ENCODE measurements around the gene CARD19.
A peak's percentile ranks its signal among the peaks of the same experiment; 100 is the strongest.
"Not testable (repeated sequence)": the region's sequence is repeated elsewhere in the genome, so short reads cannot be mapped to it uniquely, and the experiment has no call there.

Gene CARD19

GRCh38 chr9:93134015-93134739 lies 38.2 kb downstream of the CARD19 start, which contains the start of gene NINJ1:
Gene NINJ1 (minus strand): TSS chr9:93134251. CDS start chr9:93134217, 34 bp downstream.
- DNase-seq (ENCODE audit: low read depth) = peak; percentile 47

GRCh38 chr9:93134740-93135444 lies 38.9 kb downstream of the CARD19 start:
- DNase-seq (ENCODE audit: low read depth) = no peak

- DNase-seq (ENCODE audit: low read depth) = no peak
Measured at GRCh38 chr9:93136011-93136440, 40.0 kb downstream of the CARD19 start.

- DNase-seq (ENCODE audit: low read depth) = no peak
Measured at GRCh38 chr9:93137362-93137761, 41.3 kb downstream of the CARD19 start.

DNA sequence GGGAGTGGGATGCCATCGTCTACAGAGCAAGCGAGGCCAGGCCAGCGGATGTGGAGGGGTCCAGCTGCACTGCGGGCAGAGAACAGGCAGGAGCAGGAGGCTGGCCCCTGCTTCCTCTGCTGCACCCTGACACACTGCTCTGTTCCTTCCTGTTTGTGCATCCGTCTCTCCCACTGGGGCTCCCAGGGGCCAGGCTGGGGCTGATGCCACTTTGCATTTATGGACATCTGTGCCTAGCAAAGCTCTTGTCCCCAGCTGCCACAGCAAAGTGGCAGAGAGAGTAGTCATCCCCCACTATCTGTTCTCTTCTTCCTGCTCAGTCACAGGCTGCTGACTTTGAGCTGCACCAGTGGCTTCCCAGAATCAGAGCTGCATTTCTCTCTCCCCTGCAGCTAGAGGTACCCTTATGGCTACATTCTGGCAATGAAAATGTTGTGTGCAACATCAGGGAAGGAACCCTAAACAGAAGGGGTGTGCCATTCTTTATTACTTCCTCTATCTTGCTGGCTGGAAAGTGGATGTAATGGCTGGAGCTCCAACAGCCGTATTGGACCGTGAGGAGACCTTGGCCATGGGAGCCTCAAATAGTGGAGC lies 42.3 kb downstream of the CARD19 start:
- DNase-seq (ENCODE audit: low read depth) = no peak

GRCh38 chr9:93139365-93140182 lies 43.6 kb downstream of the CARD19 start:
- DNase-seq (ENCODE audit: low read depth) = no peak

DNA sequence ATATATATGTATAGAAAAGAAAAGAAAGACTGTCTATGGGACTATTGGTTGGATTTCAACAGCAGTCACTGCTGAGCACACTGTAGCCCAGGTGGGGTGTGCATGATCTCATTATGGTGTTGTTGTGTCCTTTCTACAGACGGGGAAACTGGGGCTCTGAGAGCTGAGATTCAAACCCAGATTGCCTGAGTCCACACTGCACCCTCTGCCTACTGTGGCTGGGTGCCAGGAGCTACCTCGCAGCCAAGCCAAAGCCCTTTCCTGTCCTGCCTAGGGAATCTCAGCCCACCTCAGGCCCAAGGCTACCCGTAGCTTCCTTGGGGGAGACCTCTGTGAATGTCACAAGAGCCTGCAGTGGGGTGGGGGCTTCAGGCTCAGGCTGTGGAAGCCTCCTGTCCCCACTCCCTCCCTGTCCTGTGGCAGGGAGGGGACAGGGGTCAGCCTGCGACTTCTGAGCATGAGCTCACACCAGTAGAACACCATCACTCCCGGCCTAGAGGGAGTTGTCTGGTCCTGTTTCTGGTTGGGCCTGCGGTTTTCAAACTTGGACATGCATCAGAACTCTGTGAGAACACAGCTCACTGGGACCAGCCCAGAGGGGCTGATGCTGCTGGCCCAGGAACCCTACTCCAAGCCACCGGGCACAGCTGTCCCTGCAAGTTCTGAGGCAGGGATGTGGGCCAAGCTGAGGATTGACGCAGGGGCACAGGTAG lies 45.9 kb downstream of the CARD19 start:
- DNase-seq (ENCODE audit: low read depth) = no peak

- DNase-seq (ENCODE audit: low read depth) = no peak
Measured at GRCh38 chr9:93143830-93144530, 48.0 kb downstream of the CARD19 start.

- DNase-seq (ENCODE audit: low read depth) = not testable (repeated sequence)
Measured at GRCh38 chr9:93146696-93147095, 50.7 kb downstream of the CARD19 start.

GRCh38 chr9:93147632-93148031 lies 51.6 kb downstream of the CARD19 start:
- DNase-seq (ENCODE audit: low read depth) = no peak

DNA sequence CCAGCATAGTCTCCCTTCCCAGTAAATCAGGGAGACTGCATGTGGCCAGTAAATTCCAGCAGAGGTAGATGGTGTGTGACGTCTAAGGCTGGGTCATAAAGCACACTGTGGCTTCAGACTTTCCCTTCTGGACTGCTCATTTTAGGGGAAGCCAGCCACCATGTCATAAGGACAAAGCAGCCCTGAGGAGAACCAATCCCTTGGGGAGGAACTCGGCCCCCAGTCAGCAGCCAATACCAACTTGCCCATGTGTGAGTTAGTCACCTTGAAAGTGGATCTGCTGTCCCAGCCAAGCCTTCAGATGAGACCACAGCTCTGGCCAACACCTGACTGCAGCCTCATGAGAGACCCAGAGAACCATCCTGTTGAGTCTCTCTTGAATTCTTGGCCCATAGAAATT lies 52.7 kb downstream of the CARD19 start:
- DNase-seq (ENCODE audit: low read depth) = no peak

GRCh38 chr9:93149361-93149760 lies 53.3 kb downstream of the CARD19 start:
- DNase-seq (ENCODE audit: low read depth) = no peak

GRCh38 chr9:93151097-93151784 lies 55.2 kb downstream of the CARD19 start:
- DNase-seq (ENCODE audit: low read depth) = no peak

GRCh38 chr9:93154293-93154903 lies 58.4 kb downstream of the CARD19 start:
- DNase-seq (ENCODE audit: low read depth) = no peak

DNA sequence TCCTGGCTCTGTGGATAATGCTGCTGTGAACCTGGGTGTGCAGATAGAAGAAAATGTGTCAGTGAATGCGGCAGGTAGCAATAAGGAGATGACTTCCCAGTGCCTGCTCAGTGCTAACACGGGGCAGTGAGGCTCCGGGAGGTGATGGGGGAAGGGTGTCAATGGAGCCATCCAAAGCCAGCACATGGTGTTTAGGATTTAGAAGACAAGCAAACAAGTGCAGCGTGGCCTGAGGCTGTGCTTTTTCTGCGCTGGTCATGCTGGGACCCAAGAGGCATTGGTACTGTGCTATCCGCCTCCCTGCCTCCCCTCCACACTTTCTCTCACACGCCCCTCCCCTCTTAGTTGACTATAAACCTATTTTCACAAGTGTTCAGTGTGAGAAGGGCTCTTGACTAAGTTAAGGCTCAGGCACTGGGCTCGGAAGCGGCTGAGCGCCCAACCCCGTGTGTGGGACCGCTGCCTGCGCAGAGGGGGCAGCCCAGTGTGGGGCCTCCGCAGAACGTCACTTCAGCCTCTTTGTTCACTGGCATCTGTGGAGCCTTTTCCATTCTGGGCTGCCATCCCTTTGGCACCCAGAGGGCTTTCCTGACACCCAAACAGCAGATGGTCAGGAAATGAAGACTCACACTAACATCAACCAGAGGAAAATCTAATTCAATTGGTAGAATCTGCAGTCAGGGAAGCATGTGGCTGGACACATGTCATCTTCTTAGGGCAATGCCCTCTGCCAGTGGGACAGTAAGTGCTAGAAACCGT lies 59.9 kb downstream of the CARD19 start:
- DNase-seq (ENCODE audit: low read depth) = no peak

DNA sequence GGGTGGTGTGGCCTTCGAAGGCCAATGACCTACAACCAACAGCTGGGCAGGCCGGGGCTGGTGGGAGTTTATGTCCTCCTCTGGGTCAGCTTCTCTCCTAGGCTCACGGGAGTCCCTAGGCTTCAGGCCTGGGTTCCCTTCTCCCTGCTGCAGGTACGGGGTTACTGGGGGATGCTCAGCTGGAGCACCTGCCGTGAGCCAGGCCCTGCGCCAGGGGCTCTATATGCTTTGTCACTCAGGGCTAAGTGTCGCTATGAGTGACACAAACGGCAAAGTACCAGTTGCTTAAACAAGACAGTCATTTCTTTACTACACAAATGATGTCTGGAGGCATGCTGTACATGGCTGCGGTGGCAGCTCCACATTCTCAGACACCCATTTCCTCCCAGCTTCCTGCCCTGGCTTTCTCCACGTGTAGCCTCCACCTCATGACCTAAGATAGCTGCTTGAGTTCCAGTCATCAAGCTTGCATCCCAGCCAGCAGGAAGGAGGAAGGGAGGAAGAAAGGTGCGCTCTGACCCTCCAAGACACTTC lies 60.5 kb downstream of the CARD19 start:
- no peak for DNase-seq (ENCODE audit: low read depth)

DNA sequence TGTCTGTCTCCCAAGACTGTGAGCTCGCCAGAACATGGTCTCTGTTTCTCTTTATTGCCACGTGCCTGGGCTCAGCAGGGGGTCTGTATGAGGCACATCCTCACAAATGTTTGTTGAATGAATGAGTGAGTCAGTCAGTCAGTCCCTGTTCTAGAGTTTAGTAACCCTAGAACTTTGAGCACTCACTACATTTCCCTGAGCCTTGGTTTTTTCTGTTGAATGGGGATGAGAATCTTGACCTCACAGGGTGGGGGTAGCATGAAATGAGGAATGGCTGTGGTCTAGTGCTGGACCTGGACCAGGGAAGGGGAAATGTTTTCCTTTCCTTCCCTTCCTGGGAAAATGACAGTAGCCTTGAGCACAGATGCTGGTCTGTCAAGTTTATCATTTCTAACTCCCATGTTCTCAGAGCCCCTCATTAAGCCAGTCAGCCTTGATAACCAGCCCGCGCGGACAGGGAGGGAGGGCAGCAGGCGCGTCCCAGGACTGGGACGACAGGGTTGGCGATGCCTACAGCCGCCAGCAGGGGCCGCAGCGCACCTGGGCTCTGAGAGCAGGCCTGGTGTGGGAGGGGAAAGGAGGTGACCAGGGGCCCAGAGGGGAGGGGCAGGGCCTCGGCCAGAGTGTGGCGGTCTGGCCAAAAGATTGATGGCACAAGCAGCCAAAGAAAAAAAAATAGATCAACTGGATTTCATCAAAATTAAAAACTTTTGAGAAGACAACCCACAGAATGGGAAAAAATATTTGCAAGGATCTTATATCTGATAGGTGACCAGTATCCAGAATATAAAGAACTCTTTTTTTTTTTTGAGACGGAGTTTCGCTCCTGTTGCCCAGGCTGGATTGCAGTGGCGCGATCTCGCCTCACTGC lies 63.8 kb downstream of the CARD19 start:
- peak; percentile 33 for DNase-seq (ENCODE audit: low read depth)
